ENCODE results near the gene PPP1R27. TPM values are rescaled to one million over a fixed set of nuclear protein-coding genes. Genes with fewer than 3 reads are reported as not detected.

Gene PPP1R27
- total RNA-seq (not detected), total RNA-seq (0 to 0.13 (median 0) reads per million in 29 experiments)
- total RNA-seq (2013) = not detected

GRCh38 chr17:81834831-81835267, at the start of gene PPP1R27:
PPP1R27 (minus strand) TSS chr17:81835050; CDS start chr17:81834953, 97 bp downstream.
- POLR2A ChIA-PET = no interaction called here
- DNase-seq (no peak), ATAC-seq (replicated peaks in 1 of 4) (no peak)
- Histone ChIP-seq H3K4me1 (ENCODE audit: control insufficient read depth in 1 of 2, extremely low read depth in 1 of 2, insufficient read depth in 2 of 2, low read length in 2 of 2) (peaks cover 7 to 30% of the 10 kb centered on the region in 2 experiments), H3K27me3 (replicated peaks in 1 of 2; ENCODE audit: control insufficient read depth in 2 of 2, extremely low read depth in 1 of 2, insufficient read depth in 2 of 2, low read length in 1 of 2) (no peaks in the 10 kb centered on the region), H3K4me3 (ENCODE audit: control insufficient read depth in 1 of 2, extremely low read depth in 1 of 2, low read length in 1 of 2) (peak within 1 kb of the TSS; percentile 48 to 68), H3K27ac (ENCODE audit: low read length) (peak within 1 kb of the TSS; percentile 87), H3K9me3 (no peaks in the 10 kb centered on the region), H3K36me3 (ENCODE audit: control insufficient read depth in 2 of 2, extremely low read depth in 1 of 2, insufficient read depth in 1 of 2, low read length in 1 of 2) (no peaks in the 10 kb centered on the region)
- Mint-ChIP-seq H3K4me1 (peaks cover 16 to 19% (median 17%) of the 10 kb centered on the region in 3 donors), H3K36me3 (no peaks in the 10 kb centered on the region), H3K4me3 (peak within 1 kb of the TSS; percentile 77 to 88 (median 79)), H3K9me3 (no peaks in the 10 kb centered on the region), H3K27me3 (no peaks in the 10 kb centered on the region), H3K27ac (peak within 1 kb of the TSS; percentile 79 to 84)
- 97% methylated on average over 26 of the region's 26 CpGs for whole genome bisulfite sequencing (ENCODE audit: insufficient coverage)
- CTCF ChIA-PET = no interaction called here

- Histone ChIP-seq H3K36me3 (ENCODE audit: control insufficient read depth in 2 of 2, extremely low read depth in 1 of 2, insufficient read depth in 1 of 2, low read length in 1 of 2) (peaks cover 7 to 58% of the 10 kb centered on the region in 2 donors), H3K27ac (ENCODE audit: low read length) (no peak overlapping the region), H3K4me3 (ENCODE audit: control insufficient read depth in 1 of 2, extremely low read depth in 1 of 2, low read length in 1 of 2) (no peak overlapping the region), H3K9me3 (no peaks in the 10 kb centered on the region), H3K4me1 (ENCODE audit: control insufficient read depth in 1 of 2, extremely low read depth in 1 of 2, insufficient read depth in 2 of 2, low read length in 2 of 2) (peaks cover 0 to 12% of the 10 kb centered on the region in 2 experiments), H3K27me3 (replicated peaks in 1 of 2; ENCODE audit: control insufficient read depth in 2 of 2, extremely low read depth in 1 of 2, insufficient read depth in 2 of 2, low read length in 1 of 2) (no peaks in the 10 kb centered on the region)
- POLR2A ChIA-PET = no interaction called here
- Mint-ChIP-seq H3K27ac (no peak overlapping the region), H3K27me3 (no peaks in the 10 kb centered on the region), H3K4me3 (no peak overlapping the region), H3K36me3 (peaks cover 39% of the 10 kb centered on the region), H3K4me1 (peaks cover 10 to 17% (median 16%) of the 10 kb centered on the region in 3 donors), H3K9me3 (no peaks in the 10 kb centered on the region)
- ATAC-seq (replicated peaks in 1 of 4) (peak in 2 of 4 experiments; percentile 13 to 25), DNase-seq (no peak)
- CTCF ChIA-PET = interaction anchor here in 1 of 2 donors (0.6 kb wide), 1 partner anchor 208 kb away, joined by 3 read pairs; no protein-coding TSS in a partner anchor
- 95% methylated on average over 11 of the region's 11 CpGs for WGBS (ENCODE audit: insufficient coverage)
Observed at GRCh38 chr17:81884520-81884919, 49.7 kb upstream of the PPP1R27 start.

- peaks cover 0 to 4% (median under 1%) of the 10 kb centered on the region in 3 donors for H3K4me1 Mint-ChIP-seq
- ChIA-PET CTCF (no interaction called here), POLR2A (no interaction called here)
- peaks cover 16% of the 10 kb centered on the region for H3K36me3 Mint-ChIP-seq
- ATAC-seq (replicated peaks in 1 of 4) (no peak), DNase-seq (no peak)
- H3K36me3 ChIP-seq (ENCODE audit: control insufficient read depth in 2 of 2, extremely low read depth in 1 of 2, insufficient read depth in 1 of 2, low read length in 1 of 2) = peaks cover 0 to 18% of the 10 kb centered on the region in 2 donors
- WGBS (ENCODE audit: insufficient coverage) = 96% methylated on average over 3 of the region's 5 CpGs
- H3K4me3 ChIP-seq (ENCODE audit: control insufficient read depth in 1 of 2, extremely low read depth in 1 of 2, low read length in 1 of 2) = no peak overlapping the region
- H3K4me1 ChIP-seq (ENCODE audit: control insufficient read depth in 1 of 2, extremely low read depth in 1 of 2, insufficient read depth in 2 of 2, low read length in 2 of 2) = no peaks in the 10 kb centered on the region
- H3K27ac ChIP-seq (ENCODE audit: low read length) = no peak overlapping the region
- no peaks in the 10 kb centered on the region for H3K27me3 Mint-ChIP-seq
- H3K27me3 ChIP-seq (replicated peaks in 1 of 2; ENCODE audit: control insufficient read depth in 2 of 2, extremely low read depth in 1 of 2, insufficient read depth in 2 of 2, low read length in 1 of 2) = no peaks in the 10 kb centered on the region
- H3K9me3 Mint-ChIP-seq = no peaks in the 10 kb centered on the region
- no peak overlapping the region for H3K27ac Mint-ChIP-seq
- no peak overlapping the region for H3K4me3 Mint-ChIP-seq
- H3K9me3 ChIP-seq = no peaks in the 10 kb centered on the region
Observed at GRCh38 chr17:81879121-81879520, 44.3 kb upstream of the PPP1R27 start.

GRCh38 chr17:81878294-81878693, 43.4 kb upstream of the PPP1R27 start:
- POLR2A ChIA-PET = no interaction called here
- Histone ChIP-seq H3K36me3 (ENCODE audit: control insufficient read depth in 2 of 2, extremely low read depth in 1 of 2, insufficient read depth in 1 of 2, low read length in 1 of 2) (peaks cover 0 to 18% of the 10 kb centered on the region in 2 donors), H3K4me1 (ENCODE audit: control insufficient read depth in 1 of 2, extremely low read depth in 1 of 2, insufficient read depth in 2 of 2, low read length in 2 of 2) (peaks cover 0 to under 1% of the 10 kb centered on the region in 2 experiments), H3K4me3 (ENCODE audit: control insufficient read depth in 1 of 2, extremely low read depth in 1 of 2, low read length in 1 of 2) (no peak overlapping the region), H3K9me3 (no peaks in the 10 kb centered on the region), H3K27ac (ENCODE audit: low read length) (no peak overlapping the region), H3K27me3 (replicated peaks in 1 of 2; ENCODE audit: control insufficient read depth in 2 of 2, extremely low read depth in 1 of 2, insufficient read depth in 2 of 2, low read length in 1 of 2) (no peaks in the 10 kb centered on the region)
- Mint-ChIP-seq H3K27ac (no peak overlapping the region), H3K27me3 (no peaks in the 10 kb centered on the region), H3K9me3 (no peaks in the 10 kb centered on the region), H3K4me3 (no peak overlapping the region), H3K36me3 (peaks cover 16% of the 10 kb centered on the region), H3K4me1 (peaks cover 4 to 9% (median 7%) of the 10 kb centered on the region in 3 donors)
- no peak for DNase-seq
- CTCF ChIA-PET = no interaction called here
- WGBS (ENCODE audit: insufficient coverage) = 100% methylated on average over 2 of the region's 3 CpGs
- no peak for ATAC-seq (replicated peaks in 1 of 4)

GRCh38 chr17:81877569-81877968, 42.7 kb upstream of the PPP1R27 start:
- H3K4me3 ChIP-seq (ENCODE audit: control insufficient read depth in 1 of 2, extremely low read depth in 1 of 2, low read length in 1 of 2) = no peak overlapping the region
- ATAC-seq (replicated peaks in 1 of 4) (no peak), DNase-seq (no peak)
- H3K27me3 ChIP-seq (replicated peaks in 1 of 2; ENCODE audit: control insufficient read depth in 2 of 2, extremely low read depth in 1 of 2, insufficient read depth in 2 of 2, low read length in 1 of 2) = no peaks in the 10 kb centered on the region
- WGBS (ENCODE audit: insufficient coverage) = 90% methylated on average over 2 of the region's 5 CpGs
- CTCF ChIA-PET = no interaction called here
- Mint-ChIP-seq H3K9me3 (no peaks in the 10 kb centered on the region), H3K27ac (no peak overlapping the region), H3K4me1 (peaks cover 9 to 16% (median 14%) of the 10 kb centered on the region in 3 donors), H3K36me3 (peaks cover 14% of the 10 kb centered on the region), H3K4me3 (no peak overlapping the region), H3K27me3 (no peaks in the 10 kb centered on the region)
- POLR2A ChIA-PET = no interaction called here
- peaks cover 2 to 8% of the 10 kb centered on the region in 2 experiments for H3K4me1 ChIP-seq (ENCODE audit: control insufficient read depth in 1 of 2, extremely low read depth in 1 of 2, insufficient read depth in 2 of 2, low read length in 2 of 2)
- no peak overlapping the region for H3K27ac ChIP-seq (ENCODE audit: low read length)
- H3K36me3 ChIP-seq (ENCODE audit: control insufficient read depth in 2 of 2, extremely low read depth in 1 of 2, insufficient read depth in 1 of 2, low read length in 1 of 2) = peaks cover 0 to 18% of the 10 kb centered on the region in 2 donors
- no peaks in the 10 kb centered on the region for H3K9me3 ChIP-seq

- Mint-ChIP-seq H3K27ac (peak overlapping the region; percentile 93), H3K4me1 (peaks cover 31 to 47% (median 39%) of the 10 kb centered on the region in 3 donors), H3K36me3 (no peaks in the 10 kb centered on the region), H3K9me3 (no peaks in the 10 kb centered on the region), H3K27me3 (no peaks in the 10 kb centered on the region), H3K4me3 (peak overlapping the region; percentile 81 to 86 (median 83))
- WGBS (ENCODE audit: insufficient coverage) = under 1% methylated on average over 86 of the region's 86 CpGs
- peak overlapping the region; percentile 70 to 94 for H3K4me3 ChIP-seq (ENCODE audit: control insufficient read depth in 1 of 2, extremely low read depth in 1 of 2, low read length in 1 of 2)
- peak overlapping the region; percentile 98 for H3K27ac ChIP-seq (ENCODE audit: low read length)
- ATAC-seq (replicated peaks in 1 of 4) = peak; percentile 41 to 51 (median 42)
- peaks cover 10 to 59% of the 10 kb centered on the region in 2 experiments for H3K4me1 ChIP-seq (ENCODE audit: control insufficient read depth in 1 of 2, extremely low read depth in 1 of 2, insufficient read depth in 2 of 2, low read length in 2 of 2)
- H3K36me3 ChIP-seq (ENCODE audit: control insufficient read depth in 2 of 2, extremely low read depth in 1 of 2, insufficient read depth in 1 of 2, low read length in 1 of 2) = peaks cover 7 to 28% of the 10 kb centered on the region in 2 donors
- H3K27me3 ChIP-seq (replicated peaks in 1 of 2; ENCODE audit: control insufficient read depth in 2 of 2, extremely low read depth in 1 of 2, insufficient read depth in 2 of 2, low read length in 1 of 2) = no peaks in the 10 kb centered on the region
- H3K9me3 ChIP-seq = no peaks in the 10 kb centered on the region
- DNase-seq = peak; percentile 88 to 97 (median 93)
- ChIA-PET POLR2A (no interaction called here), CTCF (interaction anchor here (0.5 to 0.7 kb wide), 4 partner anchors 157 to 628 kb away, joined by 3 to 4 read pairs (median 4); partner anchors contain the start of genes HEXD (in 1 of the 2) and OGFOD3 (in 1 of the 2))
Observed at GRCh38 chr17:81871387-81872230, 36.8 kb upstream of the PPP1R27 start.
